Adrenal gland (tissue), 12 donors: ENCODE results near the gene KCNT1. TPM values are rescaled to one million over a fixed set of nuclear protein-coding genes. Genes with fewer than 3 reads are reported as not detected.

ENCODE experiments used
- DNase-seq, 7 donors: peaks; one replicate each; pipeline ENCODE4 v3.0.0-alpha.2; 2019 to 2020
- H3K27ac ChIP-seq, 5 donors: fragments of 200-600 bp; sonication (generic) in 4 of 5; 1 replicate in 3 of 5; 2 replicates in 2 of 5; pipeline versions ENCODE4 v1.5.1 to v1.8.0; 2016 to 2020; ENCODE audit warnings: mild to moderate bottlenecking in 1 of 5
- H3K27me3 ChIP-seq: fragments of 200-600 bp; 2 replicates; pipeline ENCODE4 v1.8.0; 2021
- H3K36me3 ChIP-seq, 2 donors: fragments of 200-600 bp; replicated peaks in 1 of 2; 1 replicate in 1 of 2; 2 replicates in 1 of 2; pipeline versions ENCODE4 v1.5.1 to v1.8.0; 2018 to 2022
- H3K4me1 ChIP-seq, 2 donors: fragments of 200-600 bp; replicated peaks in 1 of 2; 1 replicate in 1 of 2; 2 replicates in 1 of 2; pipeline versions ENCODE4 v1.5.1 to v1.8.0; 2018 to 2021
- H3K4me3 ChIP-seq, 4 donors: fragments of 200-600 bp; sonication (generic) in 3 of 4; one replicate each; pipeline ENCODE4 v1.5.1; 2016 to 2018
- H3K9me3 ChIP-seq, 3 donors: fragments of 200-600 bp; sonication (generic) in 1 of 3; replicated peaks in 1 of 3; 1 replicate in 2 of 3; 2 replicates in 1 of 3; pipeline versions ENCODE4 v1.5.1 to v1.8.0; 2016 to 2021
- POLR2A ChIP-seq, 2 donors: fragments of 450-650 bp; IDR thresholded peaks; one replicate each; pipeline ENCODE4 v1.6.1; 2017; ENCODE audit warnings: antibody characterized with exemption in 2 of 2, mild to moderate bottlenecking in 2 of 2, moderate library complexity in 1 of 2
- whole genome bisulfite sequencing, 4 donors: extraction: QIAGEN DNeasy Blood & Tissue Kit in 2 of 4; methylation state at CpG; one replicate each; pipeline versions ENCODE4 v1.1.5 to v1.1.7; 2013 to 2017; 5-methylcytosine and 5-hydroxymethylcytosine counted together
- intact Hi-C, 2 donors: fragments of 100-400 bp; cut with DNase I; formaldehyde crosslinking; loops; one replicate each; pipeline versions ENCODE4 v1.14.1 to v1.15.0; 2022 to 2023
- polyA plus RNA-seq, 3 donors: library from polyadenylated mRNA; stranded (reverse); fragments of 200-250 nt in 2 of 3; fragments of 350-450 nt in 1 of 3; fragmentation: Illumina TruSeq in 1 of 3; extraction: RNeasy Lipid Tissue Mini Kit (QIAGEN cat#74804) in 1 of 3; gene quantifications; one replicate each; pipeline ENCODE4 v1.2.3, GENCODE V29; 2013 to 2014
- total RNA-seq, 9 donors: library from RNA; depleted of rRNA in 4 of 9; stranded (reverse); fragments of >200 nt in 4 of 9; fragments of 120-200 nt in 1 of 9; fragmentation: NEBNext Ultra II Directional in 1 of 9; extraction: Animal tissue kit (Norgen Biotek cat#: 25700) in 1 of 9; gene quantifications; one replicate each; pipeline versions ENCODE4 v1.1.0 to v1.2.4, GENCODE V29; 2013 to 2023
- TF ChIP-seq, protein P1 (sequence below), 6 experiments: fragments of 450-650 bp in 4 of 6; fragments of 200-600 bp in 2 of 6; sonication (generic) in 1 of 6; IDR thresholded peaks; 1 replicate in 5 of 6; 2 replicates in 1 of 6; pipeline versions ENCODE4 v1.5.1 to v1.8.0; 2016 to 2021; ENCODE audit warnings: antibody characterized with exemption in 6 of 6, mild to moderate bottlenecking in 2 of 6, moderate library complexity in 1 of 6
- donor health status: healthy with polysubstance abuse.
- donor health status: Bipolar disorder and iron deficiency.
- donor health status: DM: yes; HTN: yes; CAD: no.
- donor health status: DM: no; HTN: no; CAD: no.
- donor health status: DM: no; HTN: no; CAD: no.
- donor health status: DM: yes; HTN: yes; CAD: no.

The KCNT1 gene
- total and polyA plus RNA-seq, 12 donors = 0.05 to 2.4 (median 0.24) TPM; not detected in 6

DNA sequence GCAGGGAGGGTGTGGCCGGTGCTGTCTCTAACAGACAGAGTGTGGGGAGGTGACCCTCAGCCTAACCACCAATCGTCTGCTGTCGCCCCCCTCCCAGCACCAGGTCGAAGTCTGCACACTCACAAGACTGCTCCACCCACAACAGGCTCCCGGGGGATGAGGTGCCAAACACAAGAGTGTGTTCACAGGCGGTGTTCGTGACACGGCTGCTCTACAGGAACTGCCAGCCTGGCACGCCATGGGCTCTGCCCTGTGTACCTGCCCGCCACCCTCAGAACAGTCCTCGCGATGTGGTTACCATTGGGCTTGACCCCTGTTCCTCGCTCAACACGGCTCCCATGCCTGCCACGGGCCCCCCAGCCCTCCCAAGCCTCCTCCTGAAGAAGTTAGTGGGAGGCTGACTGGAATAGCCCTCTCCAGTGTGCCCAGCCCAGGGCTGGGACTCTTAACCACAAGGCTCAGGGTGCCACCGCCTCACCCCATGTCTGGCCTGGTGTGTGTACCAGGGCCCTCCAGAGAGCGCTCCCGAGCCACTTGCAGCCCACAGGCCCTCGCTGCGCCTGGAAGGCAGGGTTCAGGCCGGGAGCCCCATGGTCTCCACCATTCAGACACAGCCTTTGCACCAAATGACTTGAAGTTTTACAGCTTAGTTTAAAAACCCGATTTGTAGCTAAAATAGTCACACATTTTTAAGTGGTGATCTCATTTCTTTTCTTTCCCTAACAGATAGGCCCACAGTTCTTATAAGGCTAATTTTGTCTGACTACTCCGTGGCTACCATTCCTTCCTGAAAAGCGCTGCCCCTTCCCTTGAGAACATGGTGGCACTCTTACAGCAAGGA is 102.8 kb downstream of the KCNT1 start:
- no peaks in the 10 kb centered on the region for H3K4me1 ChIP-seq
- 81 to 90% (median 85%) methylated on average over 11 to 24 of the region's 24 CpGs for WGBS, 4 donors
- no peaks in the 10 kb centered on the region for H3K9me3 ChIP-seq
- H3K27ac ChIP-seq = no peak overlapping the region
- H3K4me3 ChIP-seq = no peak overlapping the region
- DNase-seq = no peak
- TF ChIP-seq, protein P1, sequence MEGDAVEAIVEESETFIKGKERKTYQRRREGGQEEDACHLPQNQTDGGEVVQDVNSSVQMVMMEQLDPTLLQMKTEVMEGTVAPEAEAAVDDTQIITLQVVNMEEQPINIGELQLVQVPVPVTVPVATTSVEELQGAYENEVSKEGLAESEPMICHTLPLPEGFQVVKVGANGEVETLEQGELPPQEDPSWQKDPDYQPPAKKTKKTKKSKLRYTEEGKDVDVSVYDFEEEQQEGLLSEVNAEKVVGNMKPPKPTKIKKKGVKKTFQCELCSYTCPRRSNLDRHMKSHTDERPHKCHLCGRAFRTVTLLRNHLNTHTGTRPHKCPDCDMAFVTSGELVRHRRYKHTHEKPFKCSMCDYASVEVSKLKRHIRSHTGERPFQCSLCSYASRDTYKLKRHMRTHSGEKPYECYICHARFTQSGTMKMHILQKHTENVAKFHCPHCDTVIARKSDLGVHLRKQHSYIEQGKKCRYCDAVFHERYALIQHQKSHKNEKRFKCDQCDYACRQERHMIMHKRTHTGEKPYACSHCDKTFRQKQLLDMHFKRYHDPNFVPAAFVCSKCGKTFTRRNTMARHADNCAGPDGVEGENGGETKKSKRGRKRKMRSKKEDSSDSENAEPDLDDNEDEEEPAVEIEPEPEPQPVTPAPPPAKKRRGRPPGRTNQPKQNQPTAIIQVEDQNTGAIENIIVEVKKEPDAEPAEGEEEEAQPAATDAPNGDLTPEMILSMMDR (IDR thresholded peaks at IDR 0.05) = no peak
- TF ChIP-seq POLR2A (IDR thresholded peaks at IDR 0.05) = no peak
- no peaks in the 10 kb centered on the region for H3K27me3 ChIP-seq
- peaks cover 0 to 6% of the 10 kb centered on the region in 2 donors for H3K36me3 ChIP-seq
- intact Hi-C loops = no loop called here

- TF ChIP-seq POLR2A (IDR thresholded peaks at IDR 0.05) = no peak
- TF ChIP-seq, protein P1 (IDR thresholded peaks at IDR 0.05) = no peak
- Histone ChIP-seq H3K36me3 (peaks cover 0 to 13% of the 10 kb centered on the region in 2 donors), H3K4me3 (no peak overlapping the region), H3K27me3 (no peaks in the 10 kb centered on the region), H3K27ac (no peak overlapping the region), H3K9me3 (no peaks in the 10 kb centered on the region), H3K4me1 (no peaks in the 10 kb centered on the region)
- no peak for DNase-seq
- WGBS, 4 donors = 81 to 91% (median 89%) methylated on average over 15 to 22 of the region's 22 CpGs
- intact Hi-C loops = no loop called here
Measured at GRCh38 chr9:135805422-135806022, 103.5 kb downstream of the KCNT1 start.

DNA sequence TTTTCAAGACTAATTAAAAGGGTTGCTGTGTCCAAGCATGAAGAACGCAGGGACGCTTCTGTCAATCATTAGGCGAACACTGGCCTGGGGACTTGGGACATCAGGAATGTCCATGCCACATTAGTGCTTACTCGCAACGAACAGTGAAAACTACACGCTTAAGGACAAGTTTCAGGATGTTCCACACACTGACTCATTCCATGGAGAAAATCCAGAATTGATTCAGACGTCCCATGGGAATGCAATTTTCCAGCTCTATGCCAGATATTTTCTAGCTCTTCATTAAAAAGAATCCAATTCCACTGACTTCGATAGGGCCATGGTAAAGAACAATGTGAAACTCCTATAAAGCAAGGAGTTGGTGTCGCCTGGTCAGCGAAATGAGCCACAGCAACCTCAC is 107.2 kb downstream of the KCNT1 start:
- H3K4me1 ChIP-seq = no peaks in the 10 kb centered on the region
- H3K36me3 ChIP-seq = peaks cover 0 to 40% of the 10 kb centered on the region in 2 donors
- intact Hi-C loops = no loop called here
- TF ChIP-seq, protein P1 (IDR thresholded peaks at IDR 0.05) = no peak
- TF ChIP-seq POLR2A (IDR thresholded peaks at IDR 0.05) = no peak
- no peaks in the 10 kb centered on the region for H3K27me3 ChIP-seq
- WGBS, 4 donors = 79 to 87% (median 84%) methylated on average over 10 of the region's 10 CpGs
- no peak overlapping the region for H3K4me3 ChIP-seq
- DNase-seq = no peak
- no peak overlapping the region for H3K27ac ChIP-seq
- H3K9me3 ChIP-seq = no peaks in the 10 kb centered on the region

DNA sequence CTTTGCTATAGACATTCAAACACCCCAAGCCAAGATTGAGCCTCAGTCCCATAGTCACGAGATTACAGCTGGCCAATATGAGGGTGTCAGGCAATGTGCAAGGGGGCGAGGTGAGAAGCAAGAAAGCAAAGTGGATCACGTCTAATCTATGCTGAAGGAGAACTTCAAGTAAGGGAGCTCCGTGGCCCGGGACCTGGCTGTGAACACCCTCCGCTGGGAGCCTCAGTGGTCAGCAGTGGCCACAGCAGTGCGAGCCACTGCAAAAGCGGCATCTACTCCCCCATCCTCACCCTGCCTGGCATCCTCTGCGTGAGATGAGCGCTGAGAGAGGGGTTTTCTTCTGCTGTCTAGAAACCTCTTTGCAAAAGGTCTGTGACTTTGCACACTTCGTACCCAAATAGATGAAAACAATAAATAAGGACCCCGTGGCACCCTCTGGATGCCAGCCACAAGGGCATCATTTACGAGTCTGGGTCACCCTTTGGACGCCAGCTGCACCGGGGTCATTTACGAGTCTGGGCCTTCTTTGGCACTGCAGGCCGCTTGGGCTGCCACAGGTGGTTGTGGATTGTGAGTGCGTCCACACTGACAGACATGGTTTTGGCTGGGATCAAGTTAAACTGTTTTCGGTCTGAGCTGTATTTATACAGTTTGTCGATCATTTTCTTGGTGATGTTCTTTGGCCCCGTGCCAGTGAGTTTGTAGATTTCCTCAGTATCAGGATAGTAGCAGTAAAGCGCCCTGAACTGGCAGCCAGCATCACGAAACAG is 109.0 kb downstream of the KCNT1 start:
- peaks cover 0 to 55% of the 10 kb centered on the region in 2 donors for H3K36me3 ChIP-seq
- H3K4me1 ChIP-seq = no peaks in the 10 kb centered on the region
- TF ChIP-seq, protein P1 (IDR thresholded peaks at IDR 0.05) = no peak
- TF ChIP-seq POLR2A (IDR thresholded peaks at IDR 0.05) = no peak
- intact Hi-C loops = no loop called here
- 94 to 97% (median 97%) methylated on average over 15 to 23 of the region's 23 CpGs for WGBS, 4 donors
- no peaks in the 10 kb centered on the region for H3K9me3 ChIP-seq
- no peaks in the 10 kb centered on the region for H3K27me3 ChIP-seq
- H3K4me3 ChIP-seq = no peak overlapping the region
- DNase-seq = no peak
- no peak overlapping the region for H3K27ac ChIP-seq
